Stimulated activated CD4-positive, alpha-beta T cell treated with anti-CD3 and anti-CD28 coated beads, TNF-alpha, amount 100 ng/mL, for 24 hours (primary cell): ENCODE data around the gene CAV3.
"Not testable (repeated sequence)": the region's sequence is repeated elsewhere in the genome, so short reads cannot be mapped to it uniquely, and the experiment has no call there.

Source experiments
- DNase-seq, 3 experiments: peaks; one replicate each; pipeline ENCODE4 v3.0.0-alpha.2; 2020; ENCODE audit warnings: low read depth in 3 of 3

CAV3 gene

DNA sequence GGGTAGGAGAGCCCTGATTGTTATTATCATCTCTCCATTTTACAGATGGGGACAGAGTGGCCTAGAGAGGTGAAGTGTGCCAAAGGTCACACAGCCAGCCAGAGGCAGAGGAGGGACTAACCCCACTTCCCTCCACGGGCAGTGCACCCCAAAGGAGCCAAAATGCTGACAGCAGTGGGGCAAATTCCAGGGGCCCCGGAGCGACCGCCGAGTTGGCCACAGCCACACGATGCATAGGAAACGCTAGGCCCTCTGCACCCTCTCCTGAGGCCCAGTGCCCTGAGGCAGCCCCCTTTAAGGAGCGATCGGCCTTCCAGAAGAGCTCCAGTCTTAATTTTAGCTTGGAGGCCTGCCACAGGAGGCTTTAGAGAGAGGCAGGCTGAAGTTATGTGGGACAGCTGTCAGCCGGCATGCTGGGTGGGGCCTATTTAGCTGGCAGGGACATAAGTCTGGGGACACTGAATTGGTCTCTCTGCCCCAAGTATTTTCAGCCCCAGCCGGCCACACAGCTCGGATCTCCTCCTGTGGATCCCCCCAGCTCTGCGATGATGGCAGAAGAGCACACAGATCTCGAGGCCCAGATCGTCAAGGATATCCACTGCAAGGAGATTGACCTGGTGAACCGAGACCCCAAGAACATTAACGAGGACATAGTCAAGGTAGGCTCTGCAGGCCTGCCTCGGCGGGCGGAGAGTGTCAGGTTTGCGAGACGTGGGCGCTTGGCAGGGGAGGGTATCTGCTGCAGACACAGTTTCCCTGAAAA is at the start of gene CAV3:
TSS of gene CAV3 (plus strand) at position 471 of the 763 bp plus-strand sequence. CDS start at position 546, 75 bp downstream.
- DNase-seq, result no peak

DNA sequence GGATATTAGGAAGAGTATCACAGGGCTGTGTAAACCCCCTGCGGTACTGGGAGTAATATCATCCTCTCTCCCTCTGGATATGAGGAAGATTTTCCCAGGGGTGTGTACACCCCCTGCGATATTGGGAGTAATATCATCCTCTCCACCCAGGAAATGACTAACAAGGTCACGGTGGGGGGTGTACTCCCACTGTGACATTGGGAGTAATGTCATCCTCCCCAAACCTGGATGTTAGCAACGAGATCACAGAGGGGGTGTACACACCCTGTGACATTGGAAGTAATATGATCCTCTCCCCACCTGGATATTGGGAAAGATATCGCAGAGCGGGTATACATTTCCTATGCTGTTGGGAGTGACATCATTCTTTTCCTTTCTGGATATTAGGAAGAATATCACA is 48.6 kb upstream of the CAV3 start:
- not testable (repeated sequence) for DNase-seq

DNA sequence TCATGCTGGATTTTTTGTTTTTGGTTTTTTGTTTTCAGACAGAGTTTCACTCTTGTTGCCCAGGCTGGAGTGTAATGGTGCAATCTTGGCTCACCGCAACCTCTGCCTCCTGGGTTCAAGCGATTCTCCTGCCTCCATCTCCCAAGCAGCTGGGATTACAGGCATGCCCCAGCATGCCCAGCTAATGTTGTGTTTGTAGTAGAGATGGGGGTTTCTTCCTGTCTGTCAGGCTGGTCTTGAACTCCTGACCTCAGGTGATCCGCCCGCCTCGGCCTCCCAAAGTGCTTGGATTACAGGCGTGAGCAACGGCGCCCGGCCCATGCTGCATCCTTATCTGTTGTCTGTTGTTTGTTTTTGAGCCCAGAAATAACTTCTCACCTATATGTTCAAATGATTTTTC is 42.3 kb upstream of the CAV3 start:
- DNase-seq, result not testable (repeated sequence)

DNA sequence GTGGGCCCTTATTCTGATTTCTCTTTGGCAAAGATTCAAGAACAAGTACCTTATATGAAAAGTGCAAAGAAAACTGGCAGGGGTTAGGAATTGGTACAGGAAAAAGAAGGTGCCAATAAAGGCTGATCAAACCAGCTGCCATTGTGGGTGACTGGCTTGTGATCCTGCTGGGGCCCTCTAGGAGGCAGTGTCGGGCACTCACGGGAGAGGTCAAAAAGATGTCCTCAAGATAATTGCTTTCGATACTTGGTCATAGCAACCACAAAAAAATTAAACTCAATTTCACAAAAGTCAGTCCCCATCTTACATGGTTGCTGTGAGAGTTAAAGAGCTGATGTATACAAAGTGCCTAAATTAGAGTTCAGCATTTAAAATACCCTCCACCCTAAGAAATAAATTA is 31.0 kb upstream of the CAV3 start:
- DNase-seq, result no peak

DNA sequence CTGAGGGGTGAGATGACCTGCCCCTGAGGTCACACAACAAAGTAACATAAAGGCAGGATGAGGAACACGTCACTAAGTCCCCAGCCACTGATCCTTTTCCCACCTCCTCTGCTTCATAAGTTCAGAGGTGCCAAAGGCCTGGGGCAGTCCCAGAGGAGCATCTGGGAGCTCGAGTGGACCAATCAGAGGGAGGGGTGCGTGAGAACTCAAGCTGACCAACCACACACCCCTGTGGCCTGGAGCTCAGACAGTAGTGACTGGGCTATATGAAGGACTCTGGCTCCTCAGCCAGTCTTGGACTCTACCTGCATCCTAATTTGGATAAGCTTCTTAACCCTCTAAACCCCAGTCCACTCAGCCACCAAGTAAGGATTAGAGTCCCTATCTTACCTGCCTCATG is 28.0 kb upstream of the CAV3 start:
- DNase-seq, result no peak

DNA sequence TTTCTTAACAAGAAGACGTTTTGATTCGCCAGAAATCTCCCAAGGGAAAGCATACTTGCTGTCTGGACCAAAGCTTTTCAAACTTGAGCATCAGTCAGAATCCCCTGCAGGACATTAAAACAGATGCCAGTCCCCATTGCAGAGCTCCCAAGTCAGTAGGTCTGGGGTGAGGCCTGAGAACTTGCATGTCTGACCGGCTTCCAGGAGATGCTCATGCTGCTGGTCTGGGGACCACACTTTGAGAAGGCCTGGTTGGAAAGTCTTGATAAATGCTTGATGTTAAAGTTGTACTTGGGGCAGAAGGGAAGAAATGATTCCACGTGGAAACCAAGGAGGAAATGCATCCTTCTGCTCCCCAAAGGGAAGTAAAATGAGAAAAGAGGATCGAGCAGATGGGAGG is 24.3 kb upstream of the CAV3 start:
- DNase-seq, result no peak

DNA sequence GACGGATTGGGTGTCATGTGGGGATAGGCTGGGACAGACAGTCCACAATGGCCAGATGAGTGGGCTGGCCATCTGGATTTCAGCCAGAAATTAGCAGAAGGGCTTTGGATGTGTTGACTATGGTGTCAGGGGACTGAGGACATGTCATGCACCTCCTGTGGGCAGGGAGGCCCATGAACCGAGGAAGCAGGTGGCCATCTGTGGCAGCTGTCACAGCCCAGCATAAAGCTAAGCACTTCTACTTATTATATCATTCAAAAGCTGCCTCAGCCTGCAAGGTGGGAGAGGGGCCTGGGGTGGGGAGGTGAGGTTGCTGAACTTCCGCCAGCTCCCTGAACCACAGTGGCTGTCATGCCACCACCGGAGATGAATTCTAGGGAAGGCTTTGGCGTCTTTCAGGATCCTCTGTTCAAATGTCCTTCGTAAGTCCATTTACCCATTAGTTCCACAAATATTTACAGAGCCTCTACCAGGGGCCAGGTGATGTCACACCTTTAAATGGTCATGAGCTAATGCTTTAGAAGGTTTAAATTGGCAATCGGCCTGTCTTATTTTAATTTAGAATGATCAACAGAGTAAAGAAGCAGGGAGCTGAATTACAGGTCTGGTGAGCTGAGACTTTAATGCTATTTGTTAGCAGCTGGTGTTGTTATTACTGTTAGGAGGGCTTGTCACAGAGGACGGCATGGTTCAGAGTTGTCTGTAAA is 23.6 kb upstream of the CAV3 start:
- DNase-seq, result no peak

DNA sequence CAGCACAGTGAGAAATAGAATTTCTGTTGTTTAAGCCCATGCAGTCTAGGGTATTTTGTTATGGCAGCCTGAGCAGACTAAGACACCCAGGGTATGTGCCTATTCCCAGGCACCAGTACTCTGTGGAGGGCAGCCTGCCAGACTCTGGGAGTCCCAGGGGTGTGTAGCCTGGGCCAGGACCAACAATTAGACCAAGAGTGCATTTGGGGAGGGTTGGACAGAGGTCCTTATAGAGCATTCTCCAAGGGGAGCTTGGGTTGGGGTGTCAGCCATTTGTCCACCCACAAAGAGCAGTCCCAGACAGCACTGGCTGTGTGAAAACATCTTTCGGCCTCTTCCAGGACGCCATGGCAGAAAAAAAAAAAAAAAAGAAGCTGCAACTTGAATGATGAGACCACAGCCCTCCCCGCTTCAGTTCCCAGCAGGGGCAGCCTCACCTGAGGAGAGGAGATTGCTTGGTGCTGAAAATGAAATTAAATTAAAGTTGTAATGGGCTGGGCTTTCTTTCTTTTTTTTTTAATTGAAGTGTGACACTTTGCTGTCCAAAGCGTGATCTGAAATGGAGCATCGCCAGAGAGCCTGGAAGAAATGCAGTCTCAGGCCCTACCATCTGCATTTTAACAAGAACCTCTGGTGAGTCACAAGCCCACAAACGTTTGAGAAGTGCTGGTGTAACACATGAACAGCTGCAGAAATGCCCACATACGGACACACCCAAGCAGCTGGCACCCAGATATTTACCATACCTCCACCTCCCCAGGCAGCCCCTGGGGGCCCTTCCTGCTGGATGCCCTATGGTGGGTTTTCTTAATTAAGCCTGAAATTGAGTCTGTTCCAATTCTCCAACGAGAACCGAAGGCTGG is 21.3 kb upstream of the CAV3 start:
- no peak for DNase-seq

DNA sequence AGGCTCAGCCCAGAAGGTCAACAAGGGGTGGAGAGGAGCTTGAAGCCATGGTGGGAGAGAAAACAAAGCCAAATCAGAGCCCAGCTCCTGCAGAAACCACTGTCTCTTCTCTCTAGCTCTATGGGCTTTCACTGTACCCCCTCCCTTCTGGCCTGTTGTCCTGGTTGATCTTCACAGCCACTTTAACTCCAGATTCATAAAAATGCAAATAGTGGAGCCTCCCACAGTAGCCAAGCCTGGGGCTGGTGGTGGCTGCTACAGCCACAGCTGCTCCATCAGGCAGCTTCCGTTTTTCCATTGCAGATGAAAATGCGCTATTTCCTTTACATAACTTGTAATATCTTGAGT is 20.7 kb upstream of the CAV3 start:
- no peak for DNase-seq

DNA sequence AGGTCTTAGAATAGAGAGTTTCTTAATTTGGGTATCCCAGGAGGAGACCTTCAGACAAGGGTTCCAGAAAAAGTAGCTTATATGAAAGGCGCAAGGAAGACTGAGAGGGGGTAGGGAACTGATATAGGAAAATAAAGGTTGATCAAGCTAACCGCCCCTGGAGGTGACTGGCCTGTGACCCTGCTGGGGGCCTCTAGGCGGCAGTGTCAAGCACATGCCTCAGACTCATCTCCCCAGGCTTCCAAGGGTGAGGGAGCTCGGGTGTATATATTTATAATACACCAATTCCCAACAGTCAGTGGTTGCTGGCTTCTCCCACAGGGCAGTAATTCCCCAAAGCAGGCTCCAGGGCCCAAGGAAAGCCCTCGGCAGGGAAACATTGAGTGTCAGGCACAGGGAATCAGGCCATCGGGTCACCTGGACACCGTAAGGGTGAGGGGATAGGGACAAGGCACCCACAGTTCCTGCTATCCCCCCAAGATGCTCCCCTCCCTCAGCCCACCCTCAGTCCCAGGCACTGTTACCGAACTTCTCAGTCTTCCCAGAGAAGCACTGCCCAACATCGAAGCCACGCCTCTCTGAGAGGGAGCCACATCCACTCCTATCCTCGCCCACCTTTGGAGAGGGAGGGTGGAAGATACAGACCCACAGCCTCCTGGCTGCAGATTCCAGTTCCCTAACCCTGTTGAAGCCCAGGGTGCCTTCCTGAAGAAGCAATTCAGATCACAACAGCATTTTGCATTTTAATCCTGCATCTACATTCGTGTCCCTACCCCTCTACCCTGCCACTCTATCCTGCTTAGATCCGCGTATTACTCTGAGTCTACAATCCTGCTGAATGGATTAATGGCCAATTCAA is 19.5 kb upstream of the CAV3 start:
- no peak for DNase-seq

DNA sequence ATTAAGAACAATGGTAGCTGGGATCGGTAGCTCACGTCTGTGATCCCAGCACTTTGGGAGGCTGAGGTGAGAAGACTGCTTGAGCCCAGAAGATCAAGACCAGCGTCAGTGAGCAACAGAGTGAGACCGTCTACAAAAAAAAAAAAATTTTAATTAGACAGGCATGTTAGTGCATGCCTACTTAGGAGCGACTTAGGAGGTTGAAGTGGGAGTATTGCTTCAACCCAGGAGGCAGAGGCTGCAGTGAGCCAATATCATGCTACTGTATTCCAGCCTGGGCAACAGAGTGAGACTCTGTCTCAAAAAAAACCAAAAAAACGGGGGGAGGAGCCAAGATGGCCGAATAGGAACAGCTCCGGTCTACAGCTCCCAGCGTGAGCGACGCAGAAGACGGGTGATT is 17.8 kb upstream of the CAV3 start:
- DNase-seq, result not testable (repeated sequence)

DNA sequence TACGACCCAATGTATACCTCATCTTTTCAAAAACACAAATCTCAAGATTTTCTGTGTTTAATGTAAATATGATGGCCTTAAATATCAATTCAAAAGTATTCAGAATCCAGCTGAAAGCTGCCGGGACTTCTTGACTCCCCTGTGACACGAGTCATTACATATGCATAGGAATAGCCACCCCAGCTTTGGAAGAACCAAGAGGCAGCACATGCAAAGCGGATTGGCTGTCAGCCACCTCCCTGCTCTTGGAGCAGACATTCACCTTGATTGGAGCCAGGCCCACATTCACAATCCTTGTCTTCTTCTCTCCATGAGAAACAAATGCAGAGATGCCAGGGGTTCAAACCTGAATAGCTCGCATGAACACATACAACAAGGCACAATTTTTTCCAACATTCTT is 10.8 kb upstream of the CAV3 start:
- no peak for DNase-seq

DNA sequence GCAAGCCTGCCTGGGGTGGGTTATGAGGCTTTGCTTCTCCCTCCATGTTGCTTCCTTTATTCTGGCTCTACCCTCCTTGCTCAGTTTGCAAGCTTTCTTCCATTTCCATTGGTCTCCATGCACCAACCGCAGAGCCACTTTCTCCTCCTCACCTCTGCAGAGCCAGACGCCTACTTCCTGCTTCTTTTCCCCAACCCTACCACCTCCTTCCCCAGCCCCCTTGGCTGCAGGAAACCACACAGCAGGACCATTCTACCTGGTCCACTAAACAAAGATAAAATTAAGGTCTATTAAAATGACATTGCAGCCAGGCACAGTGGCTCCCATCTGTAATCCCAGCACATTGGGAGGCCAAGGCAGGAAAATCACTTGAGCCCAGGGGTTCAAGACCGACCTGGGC is 10.0 kb upstream of the CAV3 start:
- no peak for DNase-seq

DNA sequence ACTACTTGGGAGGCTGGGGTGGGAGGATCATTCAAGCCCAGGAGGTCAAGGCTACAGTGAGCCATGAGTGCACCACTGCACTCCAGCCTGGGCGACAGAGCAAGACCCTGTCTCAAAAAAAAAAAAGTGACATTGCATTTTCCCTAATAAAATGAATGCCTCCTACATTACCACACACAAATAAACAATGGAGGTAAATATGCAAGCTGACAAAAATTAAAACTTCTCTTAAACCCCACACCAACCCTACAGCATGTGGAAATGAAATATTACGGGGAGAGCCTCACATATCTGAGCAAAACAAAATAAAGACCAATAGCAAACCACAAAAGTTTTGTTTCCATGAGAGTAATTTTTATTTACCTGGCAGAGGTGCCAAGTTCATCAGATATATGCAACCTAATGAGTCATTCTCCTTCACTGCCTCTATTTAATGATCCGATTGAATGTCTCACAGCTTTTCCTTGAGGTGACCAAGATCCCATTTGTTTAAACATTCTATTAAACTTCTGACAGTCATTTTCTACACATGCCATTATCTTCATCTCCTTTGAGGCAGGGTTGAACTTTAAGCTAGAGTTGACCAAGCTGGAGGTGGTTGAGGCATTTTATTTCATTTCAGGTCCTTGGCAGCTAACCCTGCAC is 9.4 kb upstream of the CAV3 start:
- DNase-seq, result no peak

DNA sequence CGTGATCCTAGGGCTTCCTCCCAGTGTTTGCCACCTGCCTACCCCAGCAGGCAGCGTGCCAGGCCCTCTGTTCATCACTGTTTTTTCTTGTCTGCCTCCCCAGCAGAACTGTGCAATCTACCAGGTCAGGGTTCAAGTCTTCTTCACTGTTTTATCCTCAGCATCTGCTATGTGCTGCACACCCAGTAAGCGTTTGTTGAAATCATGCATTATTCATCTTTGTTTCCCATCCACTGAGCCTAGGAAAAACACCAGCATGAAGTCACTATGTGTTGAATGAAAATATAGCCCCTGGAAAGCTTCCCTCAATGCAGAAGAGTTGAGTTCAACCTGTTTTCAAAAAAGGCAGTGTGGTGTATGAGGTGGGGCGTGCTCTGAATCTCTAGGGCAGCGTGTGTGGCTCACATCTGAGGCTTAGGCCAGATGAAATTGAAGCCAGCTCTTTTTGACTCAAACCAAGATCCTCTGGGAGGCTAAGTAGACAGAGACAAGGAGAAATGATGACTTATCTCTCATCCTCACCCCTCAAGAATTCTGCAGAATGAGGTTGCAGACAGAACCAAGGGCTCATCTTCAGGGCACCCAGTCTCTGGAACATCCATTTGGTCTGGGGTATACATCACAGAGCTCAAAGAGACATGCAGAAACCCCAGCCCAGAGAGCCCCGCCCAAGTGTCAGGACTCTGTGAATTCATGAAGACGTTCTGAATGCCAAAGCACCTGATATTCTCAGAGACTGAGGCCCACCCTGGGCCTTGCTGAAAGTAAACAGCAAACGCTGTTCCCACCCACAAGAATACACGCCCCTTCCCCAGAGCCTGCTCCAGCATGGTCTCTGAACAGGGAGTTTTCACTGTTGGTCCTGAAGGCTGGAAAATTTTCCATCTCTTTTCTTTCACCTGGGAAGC is 5.7 kb upstream of the CAV3 start:
- DNase-seq, result no peak

DNA sequence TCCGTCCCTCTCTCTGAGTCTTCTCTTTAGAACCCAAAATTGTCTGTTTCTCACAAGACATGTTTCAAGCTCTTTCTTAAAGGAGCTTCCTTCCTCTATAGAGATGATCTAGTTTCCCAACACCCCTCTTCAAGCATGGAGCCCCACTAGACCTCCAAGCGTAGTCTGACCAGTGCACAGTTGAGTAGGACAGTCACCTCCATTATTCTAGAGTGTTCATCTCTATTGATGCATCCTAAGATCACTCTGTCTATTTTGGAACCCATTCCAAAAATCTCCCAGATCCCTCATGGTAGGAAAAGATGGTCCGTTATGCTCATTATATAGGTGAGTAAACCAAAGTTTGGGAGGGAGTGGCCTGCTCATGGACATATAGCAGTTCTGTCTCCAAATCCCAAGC is 4.1 kb upstream of the CAV3 start:
- no peak for DNase-seq

DNA sequence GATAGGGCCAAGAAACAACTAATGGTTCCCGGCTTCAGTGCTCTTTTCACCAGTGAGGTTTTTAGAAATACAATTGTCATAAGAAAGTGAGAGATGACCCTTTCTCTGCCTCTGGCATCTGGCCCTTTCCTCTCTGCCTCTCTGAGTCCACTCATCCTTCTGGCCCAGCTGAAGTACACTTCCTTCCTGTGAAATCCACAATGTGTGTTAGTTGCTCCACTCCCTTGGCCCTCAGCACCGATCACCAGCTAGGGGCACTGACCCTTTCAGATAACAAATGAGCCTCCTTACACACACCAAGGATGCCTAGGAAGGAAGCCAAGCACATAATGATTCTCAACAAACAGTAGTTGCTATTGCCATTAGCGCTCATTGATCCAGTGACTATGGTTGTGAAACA is 2.9 kb upstream of the CAV3 start:
- DNase-seq, result no peak

DNA sequence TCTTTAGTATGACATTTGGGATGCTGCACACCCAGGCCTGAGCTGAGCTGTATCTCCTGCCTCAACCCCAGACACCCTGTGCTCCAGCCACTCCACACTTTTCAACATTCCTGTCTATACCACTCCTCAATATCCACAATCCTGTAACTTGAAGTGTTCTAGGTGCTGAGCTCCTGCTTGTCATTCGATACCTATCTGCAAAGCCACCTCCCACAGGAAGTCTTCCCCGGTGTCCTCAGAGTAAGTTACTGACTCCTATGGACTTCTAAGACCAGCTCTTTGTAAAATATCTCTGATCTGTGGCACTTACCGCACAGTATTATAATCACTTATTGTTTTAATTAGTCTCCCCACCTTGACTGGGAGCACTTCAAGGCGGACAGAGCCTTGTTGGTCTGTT is 1.2 kb upstream of the CAV3 start:
- no peak for DNase-seq

DNA sequence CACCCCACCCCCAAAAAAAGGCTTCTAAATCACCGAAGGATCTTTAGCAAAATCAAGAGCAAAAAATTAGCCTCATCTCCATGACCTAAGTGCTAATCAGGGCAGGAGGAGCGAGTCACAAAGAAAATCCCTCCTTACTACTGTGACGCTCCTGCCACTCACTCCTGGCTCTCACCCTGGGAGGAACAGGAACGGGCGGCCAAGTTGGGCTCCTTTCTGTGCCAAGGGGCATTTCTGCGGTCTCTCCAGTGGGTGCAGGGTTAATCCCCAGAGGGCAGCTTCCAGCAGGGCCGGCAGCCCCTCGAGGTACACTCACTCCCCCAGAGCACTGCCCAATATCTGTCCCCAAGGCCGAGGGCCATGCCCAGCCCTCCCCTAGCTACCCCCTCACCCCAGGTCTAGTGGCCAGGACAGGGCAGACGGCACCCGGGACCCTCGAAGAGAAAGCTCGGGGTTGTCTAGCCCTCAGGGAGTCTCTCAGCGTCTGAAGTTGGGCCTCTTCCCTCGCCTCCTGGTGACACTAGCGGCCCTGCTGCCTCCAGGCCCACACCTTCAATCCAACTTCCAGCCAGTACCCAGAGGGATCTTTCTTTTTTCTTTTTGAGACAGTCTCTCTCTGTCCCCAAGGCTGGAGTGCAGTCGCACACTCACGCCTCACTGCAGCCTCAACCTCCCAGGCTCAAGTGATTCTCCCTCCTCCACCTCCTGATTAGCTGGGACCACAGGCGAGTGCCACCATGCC is 706 bp downstream of the CAV3 start:
- DNase-seq, result no peak
